ENCODE data around the gene ACOT11.

DNA sequence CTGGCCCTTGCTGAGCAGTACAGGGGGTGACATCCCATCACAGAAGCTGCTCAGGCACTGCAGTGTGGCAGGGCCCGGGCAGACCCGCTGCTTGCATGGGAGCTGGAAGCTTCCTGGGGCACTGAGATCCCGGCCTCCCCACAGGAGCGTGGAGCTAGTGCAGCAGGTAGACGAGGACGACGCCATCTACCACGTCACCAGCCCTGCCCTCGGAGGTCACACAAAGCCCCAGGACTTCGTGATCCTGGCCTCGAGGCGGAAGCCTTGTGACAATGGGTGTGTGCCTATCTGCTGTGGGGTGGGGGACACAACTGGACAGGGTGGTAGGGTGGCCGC is 58.9 kb downstream of the ACOT11 start:
- TF ChIP-seq POLR2A (IDR thresholded peaks at IDR 0.05; ENCODE audit: low read depth, low read length) (no peak), POLR2AphosphoS5 (IDR thresholded peaks at IDR 0.05; ENCODE audit: low read depth, low read length) (no peak)
